ENCODE measurements around the gene APOL6.
"Not testable (repeated sequence)": the region's sequence is repeated elsewhere in the genome, so short reads cannot be mapped to it uniquely, and the experiment has no call there.

The APOL6 gene

DNA sequence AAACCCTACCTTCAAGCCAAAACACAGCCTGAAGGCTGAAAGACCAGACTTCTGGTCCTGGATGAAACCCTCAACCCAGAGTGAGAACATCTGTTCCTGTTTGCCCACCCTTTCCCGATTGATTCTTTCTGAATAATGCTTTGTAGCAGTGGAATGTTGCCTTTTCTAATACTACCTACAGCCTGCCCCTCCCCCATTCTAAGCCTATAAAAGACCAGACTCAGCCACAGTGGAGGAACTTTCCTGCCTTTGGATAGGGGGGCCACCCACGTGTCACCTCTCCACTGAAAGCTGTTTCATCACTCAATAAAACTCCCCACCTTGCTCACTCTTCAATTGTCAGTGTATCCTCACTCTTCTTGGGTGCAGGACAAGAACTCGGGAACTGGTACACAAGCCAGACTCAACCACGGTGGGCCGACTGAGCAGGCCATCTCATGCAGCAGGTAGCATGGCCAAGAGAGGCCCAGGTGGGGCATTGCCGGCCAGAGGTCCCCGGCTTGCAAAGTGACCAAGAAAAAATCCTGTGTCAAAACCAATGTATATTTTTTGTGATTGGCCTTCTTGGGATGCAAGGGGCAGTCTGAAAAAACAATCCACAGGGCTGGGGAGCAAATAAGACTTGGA is 6.6 kb upstream of the APOL6 start:
- no peak for DNase-seq

- DNase-seq, result no peak
Observed at GRCh38 chr22:35642305-35642741, 5.9 kb upstream of the APOL6 start.

- DNase-seq, result no peak
Observed at GRCh38 chr22:35643991-35644390, 4.3 kb upstream of the APOL6 start.

DNA sequence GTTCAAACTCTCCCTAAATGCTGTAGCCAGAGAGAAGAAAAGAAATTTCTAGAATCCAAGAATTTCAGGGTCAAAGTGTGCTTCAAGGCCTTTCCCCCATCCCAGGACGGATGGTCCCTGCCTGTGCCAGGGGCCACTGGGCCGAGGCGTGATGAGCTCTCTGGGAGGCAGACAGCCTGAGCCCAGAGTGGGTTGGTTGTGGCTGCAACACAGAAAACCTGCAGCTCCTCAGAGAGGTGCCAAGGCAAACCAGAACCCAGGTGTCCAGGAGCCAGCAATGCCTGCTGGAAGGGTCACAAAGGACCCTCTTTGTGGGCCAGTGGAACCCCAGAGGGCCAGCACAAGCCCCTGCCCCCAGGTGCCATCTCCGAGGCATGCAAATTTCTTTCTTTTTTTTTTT is 2.6 kb upstream of the APOL6 start:
- no peak for DNase-seq

DNA sequence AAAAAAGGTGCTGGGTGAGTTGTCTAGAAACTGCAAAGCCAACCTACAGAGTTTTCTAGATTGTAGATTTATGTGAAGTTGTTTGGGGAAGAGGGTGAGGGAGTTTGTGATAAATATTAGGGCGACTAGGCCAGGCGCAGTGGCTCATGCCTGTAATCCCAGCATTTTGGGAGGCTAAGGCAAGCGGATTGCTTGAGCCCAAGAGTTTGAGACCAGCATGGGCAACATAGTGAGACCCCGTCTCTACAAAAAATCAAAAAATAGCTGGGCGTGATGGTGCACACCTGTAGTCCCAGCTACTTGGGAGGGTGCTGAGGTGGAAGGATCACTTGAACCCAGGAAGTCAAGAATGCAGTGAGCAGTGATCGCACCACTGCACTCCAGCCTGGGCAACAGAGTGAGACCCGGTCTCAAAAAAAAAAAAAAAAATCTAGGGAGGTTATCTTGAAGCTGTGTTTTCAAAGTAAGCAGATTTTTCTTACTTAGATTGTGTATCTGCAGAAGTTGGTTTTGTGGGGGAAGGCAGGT is 844 bp downstream of the APOL6 start:
- no peak for DNase-seq

- DNase-seq, result no peak
Observed at GRCh38 chr22:35649636-35650250, 1.5 kb downstream of the APOL6 start.

DNA sequence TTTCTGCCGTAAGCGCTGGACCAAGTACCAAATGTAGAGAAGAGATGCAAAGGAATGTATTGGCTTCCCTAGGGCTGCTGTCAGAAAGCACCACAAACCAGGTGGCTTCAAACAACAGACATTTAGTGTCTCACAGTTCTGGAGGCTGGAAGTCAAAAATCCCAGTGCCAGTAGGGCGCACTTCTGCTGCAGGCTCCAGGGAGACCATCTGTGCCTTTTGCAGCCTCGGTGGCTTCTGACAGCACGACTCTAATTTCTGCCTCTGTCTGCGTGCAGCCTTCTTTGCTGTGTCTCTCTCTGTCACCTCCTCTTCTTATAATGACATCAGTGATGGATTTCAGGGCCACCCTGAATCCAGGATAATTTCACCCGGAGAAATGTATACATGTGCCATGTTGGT is 2.8 kb downstream of the APOL6 start:
- no peak for DNase-seq

DNA sequence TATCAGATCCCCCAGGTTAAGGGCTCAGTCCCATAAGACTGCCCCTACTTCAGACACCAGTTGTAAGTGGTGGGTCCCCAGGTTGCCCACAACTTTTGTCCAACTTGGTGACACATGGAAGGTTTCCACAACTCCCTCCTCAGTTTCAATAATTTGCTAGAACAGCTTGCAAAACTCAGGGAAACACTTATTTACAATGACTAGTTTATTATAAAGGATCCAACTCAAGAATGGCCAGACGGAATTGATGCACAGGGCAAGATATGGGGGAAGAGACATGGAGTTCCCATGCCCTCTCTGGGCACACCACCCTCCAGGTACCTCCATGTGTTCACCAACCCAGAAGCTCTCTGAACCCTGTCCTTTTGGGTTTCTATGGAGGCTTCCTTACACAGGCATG is 5.6 kb downstream of the APOL6 start:
- no peak for DNase-seq

DNA sequence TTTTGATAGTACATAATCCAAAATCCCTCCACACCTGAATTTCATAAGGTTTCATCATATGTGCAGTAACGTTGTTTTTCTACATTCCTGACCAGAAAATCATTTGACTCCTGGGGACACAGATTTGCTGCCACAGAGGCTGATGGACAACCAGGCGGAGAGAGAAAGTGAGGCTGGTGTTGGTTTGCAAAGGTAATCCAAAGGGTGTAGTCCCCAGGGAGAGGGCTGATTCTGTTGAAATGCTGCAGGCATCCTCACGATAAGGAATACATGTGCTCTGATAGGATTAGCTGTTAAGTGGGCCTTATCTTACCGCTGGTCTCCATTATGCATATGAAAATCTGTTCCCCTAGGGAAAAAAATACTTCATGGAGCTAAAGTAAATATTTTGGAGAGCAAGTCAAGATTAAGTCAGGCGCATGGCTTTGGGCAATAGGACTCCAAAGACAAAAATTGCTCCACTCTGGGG is 8.1 kb downstream of the APOL6 start:
- DNase-seq, result no peak

- no peak for DNase-seq
Observed at GRCh38 chr22:35657571-35658312, 9.5 kb downstream of the APOL6 start.

DNA sequence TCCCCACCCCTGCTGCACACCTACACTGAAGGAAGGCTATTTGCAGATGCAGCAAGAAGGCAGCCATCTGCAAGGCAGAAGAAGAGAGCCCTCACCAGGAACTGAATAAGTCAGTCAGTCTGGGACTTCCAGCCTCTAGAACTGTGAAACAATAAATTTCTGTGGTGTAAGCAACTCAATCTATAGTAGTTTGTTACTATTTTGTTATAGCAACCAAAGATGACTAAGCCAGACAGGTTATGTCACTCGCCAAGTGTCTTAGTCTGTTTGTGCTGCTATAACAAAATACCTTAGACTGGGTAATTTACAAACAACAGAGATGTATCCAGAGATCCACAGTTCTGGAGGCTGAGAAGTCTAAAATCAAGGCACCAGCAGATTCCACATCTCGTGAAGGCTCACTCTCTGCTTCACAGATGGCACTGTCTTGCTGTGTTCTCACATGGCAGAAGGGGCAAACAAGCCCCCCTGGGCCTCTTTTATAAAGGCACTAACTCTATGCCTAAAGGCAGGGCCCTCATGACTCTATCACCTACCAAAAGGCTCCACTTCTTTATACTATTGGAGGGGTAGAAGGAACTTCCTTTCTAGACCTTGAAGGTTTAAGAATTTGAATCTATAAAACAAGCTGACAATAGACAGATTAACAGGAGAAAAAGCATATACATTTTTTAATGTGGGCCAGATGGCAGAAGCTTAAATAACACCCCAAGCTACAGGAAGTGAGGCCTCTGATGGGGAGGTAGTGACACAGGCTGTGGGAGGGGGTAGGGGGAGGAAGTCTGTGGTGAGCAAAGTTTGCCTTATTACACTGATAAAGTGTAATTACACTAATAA is 12.3 kb downstream of the APOL6 start:
- peak in 1 of 2 experiments; percentile 18 for DNase-seq

GRCh38 chr22:35661464-35661863 is 13.2 kb downstream of the APOL6 start:
- no peak for DNase-seq

GRCh38 chr22:35662914-35663313 is 14.7 kb downstream of the APOL6 start:
- no peak for DNase-seq

GRCh38 chr22:35663371-35663770 is 15.1 kb downstream of the APOL6 start:
- DNase-seq, result no peak

- DNase-seq, result no peak
Observed at GRCh38 chr22:35664955-35665587, 16.8 kb downstream of the APOL6 start.

DNA sequence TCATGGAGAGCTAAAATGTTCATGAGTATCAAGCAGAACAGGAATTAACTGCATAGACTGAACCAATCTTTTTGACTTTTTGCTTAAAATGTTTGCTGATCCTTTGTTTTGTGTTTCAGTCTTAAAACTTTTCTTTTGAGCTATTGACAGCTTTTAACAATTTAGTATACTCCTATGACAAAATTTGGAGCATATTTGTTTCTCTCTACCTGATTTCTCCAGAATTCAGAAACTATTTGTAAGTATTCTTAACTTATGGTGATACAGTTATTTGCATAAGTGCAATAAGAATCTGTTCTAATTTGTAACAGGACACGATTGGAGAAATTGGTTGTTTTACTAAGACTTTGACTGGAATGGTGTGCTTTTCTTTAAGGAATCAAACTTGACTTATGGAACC is 18.5 kb downstream of the APOL6 start:
- DNase-seq, result not testable (repeated sequence)

DNA sequence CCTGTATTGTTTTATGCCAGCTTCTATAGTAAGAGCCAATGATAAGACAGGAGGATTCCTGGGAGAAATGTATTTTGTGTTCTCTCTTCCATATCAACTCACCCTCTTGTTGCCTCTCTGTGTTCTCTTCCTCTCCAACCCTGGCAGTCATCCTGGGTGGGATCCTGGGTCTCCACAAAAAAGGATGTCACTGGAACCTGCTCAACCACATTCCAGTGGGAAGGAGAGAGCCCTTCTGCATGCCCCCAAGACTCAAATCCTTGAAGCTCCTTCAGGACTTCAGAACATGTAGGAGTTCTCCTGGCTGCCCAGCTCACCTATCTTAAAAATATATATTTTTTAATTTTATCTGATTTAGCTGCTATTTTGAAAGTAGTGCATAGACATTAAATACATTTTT is 26.1 kb downstream of the APOL6 start:
- no peak for DNase-seq

DNA sequence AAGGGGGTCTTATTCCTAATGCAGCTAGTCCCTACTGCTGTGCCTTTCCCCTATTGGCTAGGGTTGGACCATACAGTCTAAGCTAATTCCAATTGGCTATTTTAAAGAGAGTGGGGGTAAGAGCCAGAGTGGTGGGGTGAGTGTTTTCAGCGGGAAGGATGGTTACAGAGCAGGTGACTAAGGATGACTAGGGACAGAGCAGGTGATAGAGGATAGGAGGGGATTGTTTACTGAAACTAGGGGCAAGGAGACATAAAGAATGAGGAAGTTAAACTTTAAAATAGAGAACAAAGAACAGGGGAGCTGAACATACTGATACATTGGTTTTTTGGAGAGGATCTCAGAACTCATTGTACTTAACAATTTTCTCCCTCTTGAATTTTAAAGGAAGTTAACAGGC is 27.8 kb downstream of the APOL6 start:
- not testable (repeated sequence) for DNase-seq

DNA sequence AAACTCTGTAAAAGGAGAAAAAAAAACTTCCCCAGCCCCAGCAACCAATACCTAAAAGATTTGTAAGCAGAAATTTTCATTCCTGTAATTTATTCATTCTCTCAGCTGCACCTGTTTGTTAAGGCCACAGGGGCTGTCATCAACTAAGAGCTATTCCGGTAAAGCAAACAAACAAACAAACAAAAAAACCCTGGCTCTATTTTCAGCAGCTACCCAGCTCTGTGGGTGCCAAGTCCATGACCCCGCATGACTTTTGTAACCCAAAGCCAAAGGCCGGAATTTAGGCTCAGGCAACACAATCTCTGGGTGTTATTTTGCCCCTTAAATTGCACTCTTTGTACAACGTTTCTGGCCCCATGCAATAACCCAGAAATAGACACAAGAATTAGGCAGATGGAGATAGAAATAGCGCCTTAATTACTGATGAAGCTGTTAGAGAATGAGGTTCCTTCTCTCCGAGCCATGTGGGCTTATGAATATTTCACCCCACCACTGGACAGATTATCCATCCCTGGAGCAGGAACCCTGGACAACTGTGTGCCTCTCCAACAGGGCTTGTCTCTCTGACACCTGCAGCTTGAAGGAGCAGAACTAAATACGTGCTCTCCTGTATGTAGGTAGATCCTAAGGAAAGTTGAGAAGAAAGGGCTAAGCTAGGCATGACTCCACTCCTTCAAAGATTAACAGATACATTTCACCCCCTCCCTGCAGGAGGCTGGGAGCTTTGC is 29.4 kb downstream of the APOL6 start:
- DNase-seq, result no peak

DNA sequence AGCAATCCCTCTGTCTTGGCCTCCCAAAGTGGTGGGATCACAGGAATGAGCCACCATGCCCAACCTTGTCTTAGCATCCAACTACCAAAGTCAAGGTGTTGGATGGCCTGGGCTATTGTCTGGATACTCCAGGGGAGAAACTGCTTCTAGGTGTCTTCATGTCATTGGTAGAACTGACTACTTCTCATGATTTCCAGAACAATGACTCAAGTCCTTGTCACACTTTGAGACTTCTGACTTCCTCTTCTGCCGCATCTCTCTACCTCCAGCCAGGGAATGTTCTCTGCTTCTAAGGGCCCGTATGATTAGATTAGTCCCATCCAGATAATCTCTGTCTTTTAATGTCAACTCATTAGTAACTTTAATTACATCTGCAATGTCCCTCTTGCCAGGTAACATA is 30.6 kb downstream of the APOL6 start:
- DNase-seq, result no peak

- DNase-seq, result not testable (repeated sequence)
Observed at GRCh38 chr22:35679492-35679891, 31.2 kb downstream of the APOL6 start.
